ENCODE data around the gene TMEM229B. TPM values are rescaled to one million over a fixed set of nuclear protein-coding genes. Genes with fewer than 3 reads are reported as not detected.

TMEM229B gene
- polyA plus RNA-seq, 3 donors, result 10.2 to 18.7 (median 17.3) TPM

GRCh38 chr14:67438969-67439368 lies 49.6 kb downstream of the TMEM229B start:
- H3K36me3 ChIP-seq (replicated peaks in 1 of 2; ENCODE audit: control insufficient read depth in 1 of 2, insufficient read depth in 2 of 2, low read length in 2 of 2), result no peaks in the 10 kb centered on the region
- no peak overlapping the region for H3K4me3 ChIP-seq (replicated peaks in 1 of 3; ENCODE audit: low read depth in 2 of 3, low read length in 3 of 3)
- H3K9me3 ChIP-seq (replicated peaks in 1 of 2; ENCODE audit: control insufficient read depth in 1 of 2, insufficient read depth in 1 of 2, low read length in 2 of 2), result no peaks in the 10 kb centered on the region
- Mint-ChIP-seq H3K36me3 (no peaks in the 10 kb centered on the region), H3K27me3 (ENCODE audit: low read depth in 3 of 3) (peaks cover 8 to 17% (median 12%) of the 10 kb centered on the region in 3 donors), H3K4me1 (no peaks in the 10 kb centered on the region), H3K4me3 (no peak overlapping the region), H3K9me3 (no peaks in the 10 kb centered on the region), H3K27ac (no peak overlapping the region)
- H3K4me1 ChIP-seq (ENCODE audit: control insufficient read depth in 1 of 2, insufficient read depth in 2 of 2, low read length in 2 of 2), result no peaks in the 10 kb centered on the region
- H3K4me2 ChIP-seq (replicated peaks; ENCODE audit: extremely low read depth, low read length, poor library complexity, severe bottlenecking), result no peak overlapping the region
- H3K79me2 ChIP-seq (ENCODE audit: insufficient read depth, low read length), result no peaks in the 10 kb centered on the region
- H4K20me1 ChIP-seq (ENCODE audit: insufficient read depth, low read length), result no peaks in the 10 kb centered on the region
- H3K27ac ChIP-seq (ENCODE audit: low read depth in 1 of 2, low read length in 2 of 2), result no peak overlapping the region
- peaks cover 0 to 2% of the 10 kb centered on the region in 2 donors for H3K27me3 ChIP-seq (ENCODE audit: control insufficient read depth in 2 of 2, insufficient read depth in 2 of 2, low read length in 2 of 2)
- no peak for TF ChIP-seq CTCF (IDR thresholded peaks at IDR 0.05)
- no peak overlapping the region for H2AFZ ChIP-seq (ENCODE audit: insufficient read depth, low read depth, low read length, poor library complexity, severe bottlenecking)
- no peak overlapping the region for H3K9ac ChIP-seq (ENCODE audit: insufficient read depth, low read length, poor library complexity, severe bottlenecking)
- intact Hi-C loops (cut with micrococcal nuclease), result no loop called here
- no peak for DNase-seq
- WGBS (ENCODE audit: insufficient coverage), result no CpG with 5 or more reads among the region's 1 CpG

- intact Hi-C loops (cut with micrococcal nuclease), result no loop called here
- Histone ChIP-seq H3K79me2 (ENCODE audit: insufficient read depth, low read length) (no peaks in the 10 kb centered on the region), H4K20me1 (ENCODE audit: insufficient read depth, low read length) (no peaks in the 10 kb centered on the region), H3K9me3 (replicated peaks in 1 of 2; ENCODE audit: control insufficient read depth in 1 of 2, insufficient read depth in 1 of 2, low read length in 2 of 2) (no peaks in the 10 kb centered on the region), H2AFZ (ENCODE audit: insufficient read depth, low read depth, low read length, poor library complexity, severe bottlenecking) (no peak overlapping the region), H3K4me2 (replicated peaks; ENCODE audit: extremely low read depth, low read length, poor library complexity, severe bottlenecking) (no peak overlapping the region), H3K36me3 (replicated peaks in 1 of 2; ENCODE audit: control insufficient read depth in 1 of 2, insufficient read depth in 2 of 2, low read length in 2 of 2) (no peaks in the 10 kb centered on the region), H3K27ac (ENCODE audit: low read depth in 1 of 2, low read length in 2 of 2) (no peak overlapping the region), H3K27me3 (ENCODE audit: control insufficient read depth in 2 of 2, insufficient read depth in 2 of 2, low read length in 2 of 2) (no peaks in the 10 kb centered on the region), H3K4me3 (replicated peaks in 1 of 3; ENCODE audit: low read depth in 2 of 3, low read length in 3 of 3) (no peak overlapping the region), H3K9ac (ENCODE audit: insufficient read depth, low read length, poor library complexity, severe bottlenecking) (no peak overlapping the region), H3K4me1 (ENCODE audit: control insufficient read depth in 1 of 2, insufficient read depth in 2 of 2, low read length in 2 of 2) (no peaks in the 10 kb centered on the region)
- WGBS (ENCODE audit: insufficient coverage), result 100% methylated on average over 4 of the region's 10 CpGs
- H3K27ac Mint-ChIP-seq, result no peak overlapping the region
- H3K9me3 Mint-ChIP-seq, result no peaks in the 10 kb centered on the region
- no peaks in the 10 kb centered on the region for H3K4me1 Mint-ChIP-seq
- DNase-seq, result no peak
- no peak for TF ChIP-seq CTCF (IDR thresholded peaks at IDR 0.05)
- no peaks in the 10 kb centered on the region for H3K36me3 Mint-ChIP-seq
- peaks cover 9 to 17% (median 10%) of the 10 kb centered on the region in 3 donors for H3K27me3 Mint-ChIP-seq (ENCODE audit: low read depth in 3 of 3)
- no peak overlapping the region for H3K4me3 Mint-ChIP-seq
These were observed 52.3 kb downstream of the TMEM229B start for GRCh38 chr14:67436006-67436866.
